ENCODE measurements around the gene GPHN. TPM values are rescaled to one million over a fixed set of nuclear protein-coding genes. Genes with fewer than 3 reads are reported as not detected.

The GPHN gene
- total RNA-seq, 1 donor from 2014 or later, result 28.5 TPM

DNA sequence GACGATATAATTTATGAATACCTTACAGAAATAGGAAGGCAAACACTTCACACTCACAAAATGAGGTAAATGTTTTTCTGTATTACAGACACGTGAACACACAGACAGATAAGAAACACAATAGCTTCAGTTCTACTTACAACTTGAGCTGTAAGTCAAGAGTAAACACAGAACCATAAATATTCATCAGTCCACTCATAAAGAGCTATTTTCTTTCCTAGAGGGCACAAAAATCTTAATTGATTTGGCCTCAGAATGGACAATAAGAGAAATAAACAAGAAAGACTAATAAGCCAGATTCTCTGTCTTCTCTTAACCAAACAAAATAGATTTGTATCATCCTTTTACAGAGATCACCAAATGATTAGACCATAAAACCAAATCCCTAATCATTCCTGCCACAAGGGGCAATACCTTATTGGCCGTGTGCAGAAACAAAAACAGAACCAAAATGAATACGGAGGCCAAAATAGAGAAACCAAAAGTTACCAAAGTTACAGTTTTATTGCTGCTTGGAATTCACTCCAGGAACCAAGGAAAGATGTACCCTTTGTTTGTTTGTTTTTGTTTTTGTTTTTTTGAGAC is 643.2 kb downstream of the GPHN start:
- DNase-seq (no peak), ATAC-seq (no peak)
- Histone ChIP-seq H3K36me3 (no peaks in the 10 kb centered on the region), H3K9me3 (no peaks in the 10 kb centered on the region), H3K4me3 (no peak overlapping the region), H3K27me3 (no peaks in the 10 kb centered on the region), H3K27ac (no peak overlapping the region), H3K4me1 (no peaks in the 10 kb centered on the region)
- TF ChIP-seq, protein P1, sequence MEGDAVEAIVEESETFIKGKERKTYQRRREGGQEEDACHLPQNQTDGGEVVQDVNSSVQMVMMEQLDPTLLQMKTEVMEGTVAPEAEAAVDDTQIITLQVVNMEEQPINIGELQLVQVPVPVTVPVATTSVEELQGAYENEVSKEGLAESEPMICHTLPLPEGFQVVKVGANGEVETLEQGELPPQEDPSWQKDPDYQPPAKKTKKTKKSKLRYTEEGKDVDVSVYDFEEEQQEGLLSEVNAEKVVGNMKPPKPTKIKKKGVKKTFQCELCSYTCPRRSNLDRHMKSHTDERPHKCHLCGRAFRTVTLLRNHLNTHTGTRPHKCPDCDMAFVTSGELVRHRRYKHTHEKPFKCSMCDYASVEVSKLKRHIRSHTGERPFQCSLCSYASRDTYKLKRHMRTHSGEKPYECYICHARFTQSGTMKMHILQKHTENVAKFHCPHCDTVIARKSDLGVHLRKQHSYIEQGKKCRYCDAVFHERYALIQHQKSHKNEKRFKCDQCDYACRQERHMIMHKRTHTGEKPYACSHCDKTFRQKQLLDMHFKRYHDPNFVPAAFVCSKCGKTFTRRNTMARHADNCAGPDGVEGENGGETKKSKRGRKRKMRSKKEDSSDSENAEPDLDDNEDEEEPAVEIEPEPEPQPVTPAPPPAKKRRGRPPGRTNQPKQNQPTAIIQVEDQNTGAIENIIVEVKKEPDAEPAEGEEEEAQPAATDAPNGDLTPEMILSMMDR (IDR thresholded peaks at IDR 0.05), result peak; percentile 29
- intact Hi-C loops (cut with DNase I), result no loop called here

DNA sequence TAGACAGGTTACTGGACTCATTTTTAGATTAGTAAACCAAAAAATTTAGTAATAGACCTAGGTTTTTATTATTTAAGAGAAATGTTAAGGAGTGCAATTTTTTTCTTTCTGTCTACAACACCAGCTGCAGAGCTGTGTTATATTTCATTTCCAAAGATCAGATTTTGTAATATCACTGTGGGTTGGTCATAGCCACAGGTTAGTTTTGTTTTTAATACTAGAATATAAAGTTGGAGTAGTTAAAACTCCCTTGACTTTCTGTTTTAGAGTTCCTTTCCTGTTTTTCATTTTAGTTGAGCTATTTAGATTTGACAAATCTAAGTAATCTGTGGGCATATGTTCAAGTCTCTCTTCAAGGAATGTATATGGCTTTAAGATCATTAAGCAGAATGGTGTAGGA is 650.6 kb downstream of the GPHN start:
- Histone ChIP-seq H3K27me3 (no peaks in the 10 kb centered on the region), H3K36me3 (no peaks in the 10 kb centered on the region), H3K9me3 (no peaks in the 10 kb centered on the region), H3K4me1 (no peaks in the 10 kb centered on the region), H3K27ac (no peak overlapping the region), H3K4me3 (no peak overlapping the region)
- TF ChIP-seq, protein P1 (IDR thresholded peaks at IDR 0.05), result no peak
- DNase-seq (no peak), ATAC-seq (no peak)
- intact Hi-C loops (cut with DNase I), result no loop called here

DNA sequence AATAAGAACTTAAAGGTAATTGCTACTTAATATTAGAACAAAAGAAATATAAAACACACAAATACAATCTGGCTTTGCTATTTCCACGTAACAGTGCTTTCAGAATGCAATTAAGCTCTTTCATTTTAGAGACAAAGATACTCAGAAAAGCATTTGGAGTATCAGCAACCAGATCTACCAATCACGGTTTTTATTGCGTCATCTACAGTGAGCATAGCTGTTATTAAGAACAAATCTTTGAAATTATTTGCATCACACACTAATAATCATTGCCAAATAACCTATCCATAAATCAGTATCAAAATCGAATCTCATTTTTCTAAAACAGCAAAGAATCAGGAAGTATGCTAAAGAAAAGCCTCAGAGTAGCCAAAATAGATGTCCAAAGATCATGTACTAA is 654.4 kb downstream of the GPHN start:
- Histone ChIP-seq H3K4me1 (no peaks in the 10 kb centered on the region), H3K27ac (no peak overlapping the region), H3K4me3 (no peak overlapping the region), H3K9me3 (no peaks in the 10 kb centered on the region), H3K27me3 (no peaks in the 10 kb centered on the region), H3K36me3 (no peaks in the 10 kb centered on the region)
- intact Hi-C loops (cut with DNase I), result loop anchor here (10.0 kb wide), 1 partner anchor 122 kb away; no protein-coding TSS in a partner anchor
- no peak for ATAC-seq
- DNase-seq, result no peak
- TF ChIP-seq, protein P1 (IDR thresholded peaks at IDR 0.05), result no peak

DNA sequence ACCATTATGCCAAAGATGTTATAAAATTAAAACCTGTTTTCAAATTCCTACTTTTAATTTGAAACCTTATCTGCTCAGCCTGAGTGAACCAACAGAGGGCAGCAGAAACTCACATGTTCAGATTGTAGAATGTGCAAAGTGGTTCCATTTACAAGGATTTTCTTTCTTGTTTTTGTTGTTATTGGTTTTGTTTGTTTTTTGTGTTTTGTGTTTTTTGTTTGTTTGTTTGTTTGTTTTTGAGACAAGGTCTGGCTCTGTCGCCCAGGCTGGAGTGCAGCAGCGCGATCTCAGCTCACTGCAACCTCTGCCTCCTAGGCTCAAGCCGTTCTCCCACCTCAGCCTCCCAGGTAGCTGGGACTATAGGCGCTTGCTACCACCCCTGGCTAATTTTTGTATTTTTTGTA is 658.5 kb downstream of the GPHN start:
- intact Hi-C loops (cut with DNase I), result loop anchor here (10.0 kb wide), 1 partner anchor 118 kb away; no protein-coding TSS in a partner anchor
- no peaks in the 10 kb centered on the region for H3K27me3 ChIP-seq
- ATAC-seq, result peak; percentile 70
- no peaks in the 10 kb centered on the region for H3K9me3 ChIP-seq
- DNase-seq, result no peak
- no peaks in the 10 kb centered on the region for H3K4me1 ChIP-seq
- peaks cover 6% of the 10 kb centered on the region for H3K36me3 ChIP-seq
- no peak overlapping the region for H3K27ac ChIP-seq
- TF ChIP-seq, protein P1 (IDR thresholded peaks at IDR 0.05), result peak; percentile 76
- H3K4me3 ChIP-seq, result no peak overlapping the region

GRCh38 chr14:67167420-67168109 is 659.6 kb downstream of the GPHN start:
- ATAC-seq, result no peak
- TF ChIP-seq, protein P1 (IDR thresholded peaks at IDR 0.05), result no peak
- no peak overlapping the region for H3K27ac ChIP-seq

More at GRCh38 chr14:67167420-67168109, 659.6 kb downstream of the GPHN start:
- H3K4me1 ChIP-seq, result no peaks in the 10 kb centered on the region
- no peaks in the 10 kb centered on the region for H3K9me3 ChIP-seq
- H3K36me3 ChIP-seq, result peaks cover 6% of the 10 kb centered on the region
- intact Hi-C loops (cut with DNase I), result loop anchor here (10.0 kb wide), 1 partner anchor 117 kb away; no protein-coding TSS in a partner anchor
- no peak overlapping the region for H3K4me3 ChIP-seq
- DNase-seq, result no peak
- no peaks in the 10 kb centered on the region for H3K27me3 ChIP-seq
